DMS 273 (cell line): ENCODE measurements around the gene TIGD2.

Experiments
- DNase-seq: peaks from one replicate; lab custom pipeline; 2025; ENCODE audit not compliant: unreplicated experiment; lab: John Stamatoyannopoulos, UW

Gene TIGD2

GRCh38 chr4:89161841-89162240, 50.5 kb downstream of the TIGD2 start:
- DNase-seq: no peak

- DNase-seq: no peak
Observed at GRCh38 chr4:89162496-89162895, 51.2 kb downstream of the TIGD2 start.

GRCh38 chr4:89162987-89163386, 51.7 kb downstream of the TIGD2 start:
- DNase-seq: no peak

- no peak for DNase-seq
Observed at GRCh38 chr4:89164400-89164799, 53.1 kb downstream of the TIGD2 start.
